Prostate gland (tissue), 2 donors: ENCODE data around the gene AMOTL1.

Experiments used
- CTCF ChIP-seq, 4 experiments: fragments of 200-600 bp in 2 of 4; fragments of 450-650 bp in 2 of 4; sonication (generic) in 2 of 4; IDR thresholded peaks; 1 replicate in 3 of 4; 2 replicates in 1 of 4; pipeline ENCODE4 v1.5.1; 2016 to 2019; ENCODE audit warnings: antibody characterized with exemption in 4 of 4, mild to moderate bottlenecking in 2 of 4, moderate library complexity in 2 of 4
- POLR2A ChIP-seq: fragments of 450-650 bp; IDR thresholded peaks from one replicate; pipeline ENCODE4 v1.6.1; 2016; ENCODE audit warnings: antibody characterized with exemption, mild to moderate bottlenecking
- POLR2AphosphoS5 ChIP-seq: sonication (generic); formaldehyde crosslinking; IDR thresholded peaks from one replicate; pipeline ENCODE4 v1.6.1; 2017; ENCODE audit warnings: antibody characterized with exemption

DNA sequence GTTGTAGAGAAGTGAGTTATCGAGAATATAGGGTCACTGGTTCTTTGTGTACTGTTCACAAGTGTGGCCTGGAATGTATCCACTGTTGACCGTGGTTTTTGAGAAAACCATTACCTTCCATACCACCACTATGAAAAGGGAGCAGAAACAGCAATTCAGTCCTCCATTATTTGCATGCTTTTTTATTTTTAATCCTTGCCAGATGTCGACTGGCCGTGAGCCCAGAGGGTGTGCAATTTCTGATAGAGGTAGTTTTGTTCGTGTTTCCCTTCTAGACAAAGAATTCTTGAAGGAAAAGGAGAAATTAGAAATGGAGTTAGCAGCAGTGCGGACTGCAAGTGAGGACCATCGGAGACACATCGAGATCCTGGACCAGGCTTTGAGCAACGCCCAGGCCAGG lies 81.7 kb downstream of the AMOTL1 start:
- TF ChIP-seq CTCF (IDR thresholded peaks at IDR 0.05): no peak
- TF ChIP-seq POLR2A: no peak
- TF ChIP-seq POLR2AphosphoS5: no peak
